Measurements from ENCODE around the gene GABRD. TPM values are rescaled to one million over a fixed set of nuclear protein-coding genes. Genes with fewer than 3 reads are reported as not detected.
A peak's percentile ranks its signal among the peaks of the same experiment; 100 is the strongest.

GABRD gene
- polyA plus RNA-seq, 3 donors: 1.8 TPM

GRCh38 chr1:2072109-2072806 is 53.1 kb downstream of the GABRD start:
- DNase-seq (ENCODE audit: low read depth in 3 of 3, low spot score in 2 of 3): peak in 1 of 3 donors; percentile 26

DNA sequence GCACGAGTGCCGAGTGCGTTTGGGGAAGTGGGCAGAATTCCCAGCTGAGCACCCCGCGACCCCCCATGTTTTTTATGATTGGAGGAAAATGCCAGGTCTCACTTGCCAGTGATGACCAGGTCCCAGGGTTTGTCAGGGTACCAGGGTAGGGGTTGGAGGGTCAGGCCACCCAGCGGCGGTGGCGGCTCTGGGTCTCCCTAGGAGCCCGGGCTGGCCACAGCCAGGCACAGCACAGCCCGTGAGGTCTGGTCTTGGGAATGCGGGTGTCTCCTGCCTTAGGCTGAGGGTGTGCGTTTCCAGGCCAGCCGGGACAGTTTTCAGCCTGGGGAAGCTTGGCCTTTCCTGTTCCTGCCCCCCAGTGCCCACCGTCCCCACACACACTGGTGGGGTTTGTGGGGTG is 53.7 kb downstream of the GABRD start:
- no peak for DNase-seq (ENCODE audit: low read depth in 3 of 3, low spot score in 2 of 3)

DNA sequence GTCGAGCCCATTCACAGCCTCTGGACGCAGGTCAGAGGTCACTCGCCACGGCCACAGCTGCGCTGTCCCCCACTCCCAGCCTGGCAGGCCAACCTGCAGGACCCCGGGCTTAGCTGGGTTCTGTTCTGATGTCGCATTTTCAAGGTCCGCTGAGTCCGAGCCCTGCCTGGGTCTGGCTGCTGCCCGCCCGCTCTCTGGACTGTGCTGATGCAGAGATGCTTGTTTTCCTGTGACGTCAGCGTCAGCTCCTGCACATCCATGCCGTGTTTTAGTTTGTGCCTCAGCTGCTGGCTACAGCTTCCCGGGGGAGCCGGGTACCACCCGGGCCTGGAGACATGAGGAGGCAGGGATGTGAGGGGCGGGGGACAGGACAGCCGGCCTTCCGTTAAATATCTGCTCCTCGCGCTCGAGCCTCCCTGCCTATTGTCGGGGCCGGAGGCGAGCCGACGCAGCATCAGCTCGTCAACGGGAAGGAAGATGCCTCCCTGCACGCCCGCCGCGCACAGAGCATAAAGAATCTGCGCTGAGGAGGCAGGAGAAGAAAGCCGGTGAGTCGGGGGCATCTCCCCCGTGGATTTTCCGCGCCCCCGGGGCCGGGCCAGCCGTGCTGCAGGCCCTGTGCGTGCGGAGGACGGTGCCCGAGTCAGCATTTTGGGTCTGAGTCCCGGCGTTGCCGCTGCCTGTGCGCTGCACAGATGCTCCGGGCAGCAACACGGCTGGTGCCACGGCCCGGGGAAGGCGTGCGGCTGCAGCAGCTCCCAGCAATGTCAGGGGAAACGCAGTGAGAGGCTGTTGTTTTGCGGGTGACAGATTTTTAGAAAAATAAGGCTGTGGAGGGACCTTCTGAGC is 54.5 kb downstream of the GABRD start:
- peak in 1 of 3 donors; percentile 66 for DNase-seq (ENCODE audit: low read depth in 3 of 3, low spot score in 2 of 3)

DNA sequence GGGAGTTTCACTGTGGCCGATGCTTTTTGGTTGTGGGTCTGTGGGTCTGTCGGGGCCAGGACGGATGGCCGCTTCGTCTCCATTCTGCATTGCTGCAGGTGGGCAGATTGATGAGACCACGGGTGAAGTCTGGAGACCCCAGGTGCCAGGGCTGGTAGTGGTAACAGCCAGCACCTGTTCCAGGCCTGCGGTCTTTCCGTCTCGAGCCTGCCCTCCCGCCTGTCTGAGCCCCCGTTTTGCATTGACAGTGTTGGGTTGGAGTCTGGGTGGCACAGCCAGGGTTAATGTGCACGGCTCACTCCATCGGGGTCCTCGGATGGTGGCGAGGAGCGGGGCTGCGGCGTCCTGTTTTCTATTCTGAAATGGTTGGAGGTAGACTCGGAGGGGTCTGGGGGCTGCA is 55.3 kb downstream of the GABRD start:
- no peak for DNase-seq (ENCODE audit: low read depth in 3 of 3, low spot score in 2 of 3)

GRCh38 chr1:2074944-2075740 is 56.0 kb downstream of the GABRD start:
- no peak for DNase-seq (ENCODE audit: low read depth in 3 of 3, low spot score in 2 of 3)

DNA sequence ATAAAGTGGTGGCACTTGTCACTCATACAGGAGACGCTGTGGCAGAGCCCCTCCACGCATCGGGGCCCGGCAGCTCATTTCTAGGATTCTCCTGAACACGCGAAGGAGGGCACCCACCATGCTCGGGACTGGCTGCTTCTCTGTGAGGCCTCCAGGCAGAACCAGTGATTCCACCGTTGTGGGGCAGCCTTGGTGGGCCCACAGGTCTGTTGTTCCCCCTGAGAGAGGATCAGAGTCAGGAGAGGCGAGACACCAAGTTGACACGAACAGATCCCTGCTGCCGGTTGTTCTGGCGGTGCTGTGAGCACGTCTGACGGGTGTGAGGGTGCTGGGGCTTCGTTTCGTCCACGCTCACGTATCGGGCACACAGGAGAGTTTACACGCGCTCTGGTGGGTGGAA is 57.7 kb downstream of the GABRD start:
- DNase-seq (ENCODE audit: low read depth in 3 of 3, low spot score in 2 of 3): no peak

GRCh38 chr1:2078170-2078569 is 59.0 kb downstream of the GABRD start:
- no peak for DNase-seq (ENCODE audit: low read depth in 3 of 3, low spot score in 2 of 3)

- no peak for DNase-seq (ENCODE audit: low read depth in 3 of 3, low spot score in 2 of 3)
Measured at GRCh38 chr1:2079396-2080085, 60.4 kb downstream of the GABRD start.

GRCh38 chr1:2080140-2080539 is 61.0 kb downstream of the GABRD start:
- DNase-seq (ENCODE audit: low read depth in 3 of 3, low spot score in 2 of 3): no peak

Other genes starting within 250 kb of the GABRD start
- gene NADK, start 240.9 kb upstream of the GABRD start, polyA plus RNA-seq (ENCODE audit: insufficient read length in 3 of 3): 10 to 100 TPM; 35.4 to 40.0 (median 39.3) TPM
- 100 to 1,000 TPM; 270 to 294 (median 288) TPM for gene GNB1, start 128.3 kb upstream of the GABRD start, polyA plus RNA-seq (ENCODE audit: insufficient read length in 3 of 3)
- under 1 TPM; 0.29 to 0.50 (median 0.44) TPM for gene CALML6, start 104.1 kb upstream of the GABRD start, polyA plus RNA-seq (ENCODE audit: insufficient read length in 3 of 3)
- gene TMEM52, start 100.1 kb upstream of the GABRD start, polyA plus RNA-seq (ENCODE audit: insufficient read length in 3 of 3): 1 to 10 TPM in 1 of 3 donors, under 1 TPM in 2; 0.86 to 1.2 (median 0.90) TPM
- under 1 TPM; 0.53 to 0.71 (median 0.57) TPM for gene CFAP74, start 15.6 kb upstream of the GABRD start, polyA plus RNA-seq (ENCODE audit: insufficient read length in 3 of 3)
- gene PRKCZ, start 31.1 kb downstream of the GABRD start, polyA plus RNA-seq (ENCODE audit: insufficient read length in 3 of 3): 10 to 100 TPM; 33.6 to 36.8 (median 35.1) TPM
- 10 to 100 TPM; 19.0 to 30.1 (median 25.8) TPM for gene FAAP20, start 175.4 kb downstream of the GABRD start, polyA plus RNA-seq (ENCODE audit: insufficient read length in 3 of 3)
- 10 to 100 TPM; 40.8 to 46.7 (median 45.3) TPM for gene SKI, start 209.0 kb downstream of the GABRD start, polyA plus RNA-seq (ENCODE audit: insufficient read length in 3 of 3)

Data from right renal cortex interstitium (tissue), 3 donors.